RCC 7860 (cell line): ENCODE data around the gene FSTL4.

Source experiments
- DNase-seq: peaks from one replicate; pipeline ENCODE4 v3.0.0-alpha.2; 2015; ENCODE audit warnings: low spot score
- FAIRE-seq: peaks from 2 replicates; lab custom pipeline; 2012; peaks lifted over from hg19 to GRCh38; lab: Jason Lieb, UNC

FSTL4 gene

DNA sequence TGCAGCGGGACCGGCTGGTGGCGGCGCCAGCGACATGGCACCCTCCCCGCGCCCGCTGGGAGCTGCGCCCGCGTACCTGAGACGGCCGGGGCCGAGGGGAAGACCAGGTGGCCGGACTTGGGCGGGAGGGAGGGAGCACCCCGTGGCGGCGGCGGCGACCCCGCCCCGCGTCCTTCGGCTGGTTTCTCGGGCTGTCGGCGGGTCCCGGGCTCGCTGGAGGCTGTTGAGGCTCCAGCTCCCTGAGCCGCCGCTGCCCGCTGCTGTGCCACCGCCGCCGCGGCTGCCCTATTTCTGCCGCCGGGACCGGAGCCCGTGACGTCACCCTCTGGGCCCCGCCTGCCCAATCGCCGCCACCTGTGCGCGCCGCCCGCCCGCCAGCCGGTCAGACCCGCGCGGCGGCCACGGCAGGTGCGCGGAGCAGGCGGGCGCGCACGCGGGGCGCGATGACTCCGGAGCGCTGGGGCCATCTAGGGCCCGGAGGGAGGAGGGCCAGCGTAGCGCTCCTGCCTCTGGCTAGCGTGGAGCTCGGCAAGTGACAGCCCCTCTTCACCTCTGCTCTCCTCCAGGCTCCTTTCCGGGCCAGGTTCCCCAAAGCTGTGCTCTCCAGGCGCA is at the start of gene FSTL4:
TSS of gene FSTL4 (minus strand) at position 293 of the 612 bp plus-strand sequence.
- FAIRE-seq (no peak), DNase-seq (no peak)

DNA sequence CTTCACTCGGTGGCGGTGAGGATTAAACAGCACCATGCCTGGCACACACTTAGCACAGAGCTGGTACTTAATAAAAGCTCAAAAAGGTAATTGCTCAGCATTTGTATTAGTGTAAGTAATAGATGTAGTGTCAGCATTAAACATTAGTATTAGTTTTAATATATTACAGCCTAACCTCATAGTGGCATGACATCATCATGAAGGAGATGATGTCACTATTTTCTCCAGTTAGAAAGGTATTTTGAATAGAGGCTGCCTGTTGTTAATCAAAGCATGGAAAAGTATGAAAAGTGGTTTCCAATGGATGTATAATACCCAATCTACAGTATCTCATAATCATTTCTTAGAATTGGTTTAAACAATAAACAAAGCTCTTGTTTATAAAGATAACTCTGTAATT is 49.0 kb upstream of the FSTL4 start:
- no peak for DNase-seq
- FAIRE-seq: no peak

DNA sequence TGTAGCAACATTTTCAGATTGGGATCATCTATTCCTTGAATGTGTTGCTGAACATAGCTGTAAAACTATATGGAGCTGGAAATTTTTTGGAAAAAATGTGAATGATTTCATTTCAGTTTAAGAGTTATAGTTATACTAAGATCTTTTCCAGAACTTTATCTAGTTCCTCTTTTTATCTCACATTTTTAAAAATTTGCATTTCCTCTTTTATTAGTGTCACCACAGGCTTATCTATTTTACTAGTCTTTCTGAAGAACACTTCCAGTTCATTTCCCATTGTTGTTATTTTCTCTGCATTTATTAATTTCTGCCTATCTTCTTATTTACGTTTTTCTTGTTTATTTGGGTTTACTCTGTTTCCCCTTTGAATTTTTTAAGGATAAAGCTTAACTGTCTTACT is 46.0 kb upstream of the FSTL4 start:
- no peak for DNase-seq
- no peak for FAIRE-seq

DNA sequence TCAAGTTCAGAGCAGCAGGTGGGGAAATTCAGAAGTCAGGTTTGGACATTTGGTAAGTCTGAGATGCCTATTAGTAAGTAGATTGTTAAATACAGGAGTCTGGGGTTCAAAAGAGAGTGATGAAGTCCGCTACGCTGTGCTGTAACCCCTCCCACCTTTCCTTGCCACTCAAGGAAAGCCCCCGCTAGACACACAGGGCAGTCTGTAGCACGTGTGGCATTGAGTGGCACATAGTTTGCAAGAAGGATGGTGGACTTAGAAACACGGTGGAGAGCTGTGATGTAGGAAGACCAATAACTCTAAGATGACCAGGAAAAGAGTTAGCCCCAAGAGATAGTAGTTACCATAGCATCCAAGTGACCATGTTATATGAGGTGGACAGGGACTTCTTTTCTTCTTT is 44.7 kb upstream of the FSTL4 start:
- no peak for DNase-seq
- no peak for FAIRE-seq

DNA sequence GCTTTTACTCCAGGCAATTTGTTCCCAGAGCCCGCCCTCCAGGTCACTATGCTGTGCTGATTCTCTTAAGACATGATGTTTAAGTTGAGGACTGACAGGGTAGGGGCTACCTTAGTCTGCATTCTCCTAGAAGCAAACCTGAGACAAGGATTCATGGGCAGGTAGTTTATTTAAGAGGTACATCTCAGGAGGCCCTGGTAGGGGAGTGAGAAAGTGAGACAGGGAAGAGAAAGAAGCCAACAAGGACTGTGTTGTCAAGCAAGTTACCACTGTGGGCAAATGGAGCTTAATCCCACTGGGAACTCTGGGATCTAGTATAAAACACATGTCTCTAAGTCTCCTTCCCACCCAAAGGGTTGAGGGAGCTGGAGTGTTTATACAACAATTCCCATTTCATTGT is 43.6 kb upstream of the FSTL4 start:
- FAIRE-seq (no peak), DNase-seq (no peak)

DNA sequence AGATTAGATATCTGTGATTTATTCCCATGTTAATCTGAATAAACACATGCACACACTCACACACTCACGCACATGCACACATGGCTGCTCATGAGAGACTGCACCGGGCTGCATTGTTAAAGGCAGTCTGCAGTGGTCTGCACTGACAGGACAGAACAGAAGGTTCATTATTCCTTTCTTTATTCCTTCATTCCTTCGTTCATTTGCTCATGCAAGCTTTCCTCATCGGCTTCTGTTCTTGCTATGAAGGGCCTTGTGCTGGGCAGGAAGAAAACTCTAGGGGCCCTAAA is 41.4 kb upstream of the FSTL4 start:
- DNase-seq: no peak
- FAIRE-seq: no peak

DNA sequence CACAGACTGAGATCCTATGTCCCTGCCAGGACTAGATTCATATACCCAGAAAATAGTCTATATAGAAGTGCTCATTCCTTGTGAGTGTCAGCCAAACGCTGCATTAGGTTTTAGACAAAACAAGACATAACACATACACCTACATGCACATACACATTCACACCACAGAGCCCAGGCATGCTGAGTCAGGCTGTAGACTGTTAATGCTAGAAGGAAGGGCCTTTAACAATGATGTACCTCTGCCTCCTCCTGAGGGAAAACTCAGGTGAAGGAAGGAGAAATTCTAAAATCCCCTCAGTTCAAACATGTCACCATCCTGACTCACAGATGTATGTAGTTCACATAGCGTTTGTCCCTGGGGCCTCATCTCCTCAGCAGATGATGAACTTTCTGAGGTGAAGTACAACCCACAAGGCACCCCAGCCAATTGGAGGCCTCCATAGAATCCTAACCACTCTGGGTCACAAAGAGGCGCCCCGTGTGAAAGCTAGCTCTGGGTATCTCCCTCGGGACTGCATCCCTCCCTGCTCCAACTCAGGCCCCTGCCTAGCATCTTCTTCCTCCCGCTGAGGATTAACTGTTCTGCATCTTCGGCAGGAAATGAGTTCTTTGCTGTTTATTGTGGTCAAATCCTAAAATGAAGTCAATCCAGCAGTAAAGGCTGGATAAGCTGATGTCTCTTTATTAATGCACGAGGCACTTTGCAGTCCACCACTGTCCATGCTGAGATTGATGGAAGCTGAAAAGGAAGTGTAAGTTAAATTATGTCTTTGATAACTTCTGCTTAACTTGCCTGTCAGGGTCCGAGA is 40.8 kb upstream of the FSTL4 start:
- DNase-seq (no peak), FAIRE-seq (no peak)

DNA sequence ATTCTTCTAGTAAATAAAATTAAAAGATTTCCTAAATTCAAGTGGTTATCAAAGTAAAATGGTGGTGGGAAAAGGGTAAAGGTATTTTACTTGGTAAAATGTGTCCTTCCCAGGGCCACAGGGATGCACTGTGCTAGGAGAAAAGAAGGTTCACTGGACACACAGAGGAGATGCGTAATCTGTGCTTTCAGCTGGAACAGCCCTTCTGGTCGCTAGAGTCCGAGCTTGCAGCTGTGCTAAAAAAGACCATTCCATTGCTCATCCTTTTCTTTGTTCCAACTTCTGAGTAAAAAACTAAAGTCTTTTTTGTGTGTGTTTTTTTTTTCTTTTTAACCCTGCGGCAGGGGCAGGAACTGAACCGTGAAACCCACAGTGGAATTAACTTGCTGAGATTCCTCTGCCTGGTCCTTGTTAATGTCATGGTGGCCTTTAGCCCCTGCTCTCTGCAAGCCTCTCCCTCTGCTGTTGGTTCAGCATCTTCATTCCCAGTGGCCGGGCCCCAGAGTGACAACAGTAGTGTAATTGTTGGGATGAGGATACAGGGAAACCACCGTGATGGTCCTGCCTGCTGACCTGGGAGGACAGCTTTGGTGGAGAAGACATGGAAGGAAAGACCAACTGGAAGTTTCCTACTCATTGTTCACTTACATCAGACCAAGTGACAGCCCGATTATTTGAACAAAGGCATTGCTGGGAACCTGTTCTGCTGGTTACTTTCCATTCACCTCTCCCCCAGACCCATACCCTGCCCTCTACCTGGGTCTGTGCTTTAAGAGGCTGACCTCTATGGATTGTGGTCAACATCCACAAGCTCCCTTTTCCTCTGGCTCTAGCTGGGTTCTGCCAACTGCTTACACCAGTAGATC is 31.9 kb upstream of the FSTL4 start:
- FAIRE-seq: no peak
- no peak for DNase-seq

DNA sequence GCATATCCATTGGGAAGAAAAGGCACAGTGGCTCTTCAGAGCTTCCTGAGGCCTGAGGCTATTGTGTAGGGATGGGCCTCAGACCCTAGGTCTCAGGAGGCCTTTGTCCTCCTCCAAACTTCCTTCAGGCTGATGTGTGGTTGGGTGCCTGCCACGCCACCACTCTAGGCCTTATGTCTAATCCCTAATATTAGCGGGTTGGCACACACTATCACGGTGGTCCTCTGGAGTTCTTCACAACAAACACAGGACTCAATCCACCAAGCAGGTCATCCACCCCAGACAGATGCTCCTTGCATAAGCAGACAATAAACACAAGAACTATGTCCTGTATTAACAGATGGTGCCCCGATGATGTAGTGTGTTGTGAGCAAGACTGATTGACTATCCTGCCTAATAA is 31.0 kb upstream of the FSTL4 start:
- FAIRE-seq: no peak
- no peak for DNase-seq

DNA sequence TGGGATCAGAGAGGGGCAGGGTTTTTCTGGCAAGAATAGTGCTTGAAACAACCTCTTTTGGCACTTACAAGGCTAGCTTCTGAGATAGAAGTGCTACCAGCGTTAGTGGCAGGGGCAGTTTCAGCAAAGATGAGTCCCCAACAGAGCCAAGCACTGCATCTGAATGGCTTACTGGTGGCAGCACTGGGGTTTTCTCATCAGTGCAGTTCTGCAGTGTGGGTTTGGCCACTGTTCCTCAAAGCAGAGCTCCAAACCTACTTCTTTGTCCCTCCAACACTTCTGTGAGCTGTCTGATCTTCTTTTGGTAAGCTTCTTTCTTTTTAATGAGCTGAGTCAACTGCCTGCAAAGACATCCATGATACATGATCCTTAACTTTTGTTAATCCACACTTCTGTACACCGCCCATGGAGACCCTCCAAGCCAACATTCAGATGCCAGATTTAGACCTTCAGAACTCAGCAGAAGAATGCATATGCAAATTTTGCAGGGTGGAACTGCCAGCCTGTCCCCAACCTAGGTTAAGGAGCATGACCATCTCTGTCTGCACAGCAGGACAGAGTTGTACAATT is 29.9 kb upstream of the FSTL4 start:
- FAIRE-seq: no peak
- DNase-seq: no peak

DNA sequence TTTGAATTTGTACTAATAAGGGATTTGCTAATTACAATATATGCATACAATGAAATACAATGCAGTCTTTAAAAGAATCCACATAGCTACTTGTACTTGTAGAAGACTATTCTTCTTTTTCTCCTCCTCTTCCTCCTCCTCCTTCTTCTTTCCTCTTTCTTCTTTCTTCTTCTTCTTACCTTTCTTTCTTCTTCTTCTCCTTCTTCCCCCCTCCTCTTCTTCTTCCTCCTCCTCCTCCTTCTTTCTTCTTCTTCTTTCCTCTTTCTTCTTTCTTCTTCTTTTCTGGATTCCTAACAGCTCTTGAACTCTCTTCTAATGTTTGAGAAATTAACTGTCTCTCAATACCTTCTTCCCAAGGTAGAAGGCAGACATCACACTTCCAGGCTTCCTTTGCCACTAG is 29.3 kb upstream of the FSTL4 start:
- FAIRE-seq (no peak), DNase-seq (no peak)

DNA sequence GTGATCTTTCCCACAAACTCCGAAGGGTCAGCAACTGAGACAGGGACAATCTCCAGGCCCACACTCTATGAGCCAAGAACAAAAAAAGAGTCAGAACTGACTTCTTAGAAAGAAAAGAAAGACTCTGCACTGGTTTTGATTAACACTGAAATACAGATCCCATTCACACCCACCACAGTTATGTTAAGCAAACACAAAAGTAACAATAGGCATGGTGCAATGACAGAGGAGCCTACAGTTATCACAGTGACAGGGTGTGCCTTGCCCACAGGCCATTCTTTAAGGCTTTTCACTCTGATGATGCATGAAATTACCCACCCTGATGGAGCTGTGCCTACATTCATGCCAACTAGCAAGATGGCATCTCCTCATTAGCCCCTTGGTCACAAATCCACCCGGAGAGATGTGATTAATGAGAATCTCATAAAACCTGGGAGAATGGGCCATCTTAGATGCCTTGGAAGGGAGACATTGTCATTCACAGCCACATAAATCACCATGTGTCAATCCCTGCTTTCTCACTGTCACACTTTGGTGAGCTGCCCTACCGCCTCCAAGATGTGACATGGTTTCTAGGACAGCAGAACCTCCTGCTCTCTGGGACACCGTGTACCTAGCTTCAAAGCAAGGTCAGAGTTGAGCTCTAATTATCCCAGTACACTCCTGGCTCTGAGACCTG is 27.6 kb upstream of the FSTL4 start:
- no peak for FAIRE-seq

DNA sequence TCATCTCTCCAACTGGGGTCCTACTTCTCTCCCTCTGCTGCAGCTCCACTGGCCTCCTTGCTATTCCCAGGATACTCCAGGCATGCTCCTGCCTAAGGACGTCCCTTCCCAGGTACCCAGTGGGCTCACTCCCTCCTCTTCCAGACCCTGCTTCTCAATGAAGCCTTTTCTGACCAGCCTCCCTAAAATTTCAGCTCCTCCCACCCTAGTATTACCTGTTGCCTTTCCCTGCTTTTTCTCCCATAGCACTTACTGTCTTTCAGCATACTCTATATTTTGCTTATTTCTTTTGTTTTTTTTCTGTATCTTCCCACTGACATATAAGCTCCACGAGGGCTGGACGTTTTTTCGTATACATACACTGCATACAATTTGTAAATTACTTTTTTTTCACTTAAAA is 26.1 kb upstream of the FSTL4 start:
- FAIRE-seq (no peak), DNase-seq (no peak)

More for the DNA sequence above, 27.6 kb upstream of the FSTL4 start:
- DNase-seq: no peak

DNA sequence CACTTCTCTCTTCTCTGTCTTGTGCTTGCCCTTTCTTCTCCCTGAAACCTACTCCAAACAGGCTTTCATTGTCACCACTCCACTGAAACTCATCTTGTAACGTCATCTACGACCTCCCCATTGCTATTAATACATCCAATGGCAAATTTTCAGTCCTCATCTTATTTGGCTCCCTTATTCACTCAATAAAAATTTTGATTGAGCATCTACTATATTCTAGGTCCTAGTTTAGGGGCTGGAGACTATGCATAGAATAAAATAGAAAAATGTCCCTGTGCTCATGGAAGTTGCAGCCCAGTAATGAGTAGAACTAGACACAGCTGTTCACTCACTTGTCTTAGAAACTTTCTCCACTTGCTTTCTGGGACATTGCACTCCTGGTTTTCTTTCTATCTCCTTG is 24.9 kb upstream of the FSTL4 start:
- FAIRE-seq (no peak), DNase-seq (no peak)

DNA sequence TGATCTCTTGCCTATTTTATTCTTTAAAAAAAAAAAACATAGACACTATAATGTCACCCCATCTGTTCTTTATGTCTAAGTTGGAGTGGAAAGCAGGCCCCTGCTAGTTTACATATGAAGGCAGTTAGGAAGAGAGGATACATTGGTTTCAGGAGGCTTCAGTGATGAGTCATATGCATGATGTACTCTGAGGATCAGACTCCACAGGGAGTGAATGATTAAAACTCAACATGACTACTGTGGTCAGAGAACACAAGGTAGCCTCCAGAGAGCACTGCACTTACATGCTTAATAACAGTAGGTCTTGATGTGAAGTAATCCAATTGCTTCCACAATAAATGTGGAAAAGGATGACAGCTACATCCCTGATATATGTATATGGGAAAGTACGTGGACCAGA is 22.7 kb upstream of the FSTL4 start:
- DNase-seq: peak; percentile 60
- peak; percentile 55 for FAIRE-seq

DNA sequence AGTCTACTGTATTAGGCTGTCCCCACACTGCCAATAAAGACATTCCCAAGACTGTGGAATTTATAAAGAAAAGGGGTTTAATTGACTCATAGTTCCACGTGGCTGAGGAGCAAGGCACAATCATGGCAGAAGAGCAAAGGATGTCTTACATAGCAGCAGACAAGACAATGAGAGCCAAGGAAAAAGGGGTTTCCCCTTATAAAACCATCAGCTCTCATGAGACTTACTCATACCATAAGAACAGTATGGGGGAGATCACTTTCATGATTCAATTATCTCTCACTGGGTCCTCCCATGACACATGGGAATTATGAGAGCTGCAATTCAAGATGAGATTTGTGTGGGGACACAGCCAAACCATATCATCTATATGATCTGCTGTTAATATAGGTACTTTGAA is 14.8 kb upstream of the FSTL4 start:
- FAIRE-seq: no peak
- no peak for DNase-seq

DNA sequence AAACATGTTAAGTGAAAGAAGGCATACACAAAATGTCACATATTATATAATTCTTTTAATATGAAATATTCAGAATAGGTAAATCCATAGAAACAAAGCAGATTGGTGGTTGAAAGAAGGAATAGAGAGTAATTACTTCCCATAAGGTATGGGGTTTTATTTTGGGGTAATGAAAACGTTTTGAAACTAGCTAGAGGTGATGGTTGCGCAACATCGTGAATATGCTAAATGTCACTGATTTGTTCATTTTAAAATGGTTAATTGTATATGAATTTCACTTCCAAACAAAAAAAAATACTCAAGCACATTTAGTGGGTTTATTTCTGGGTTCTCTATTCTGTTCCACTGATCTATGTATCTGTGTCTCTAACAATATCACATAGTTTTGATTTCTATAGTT is 12.0 kb upstream of the FSTL4 start:
- FAIRE-seq (no peak), DNase-seq (no peak)

DNA sequence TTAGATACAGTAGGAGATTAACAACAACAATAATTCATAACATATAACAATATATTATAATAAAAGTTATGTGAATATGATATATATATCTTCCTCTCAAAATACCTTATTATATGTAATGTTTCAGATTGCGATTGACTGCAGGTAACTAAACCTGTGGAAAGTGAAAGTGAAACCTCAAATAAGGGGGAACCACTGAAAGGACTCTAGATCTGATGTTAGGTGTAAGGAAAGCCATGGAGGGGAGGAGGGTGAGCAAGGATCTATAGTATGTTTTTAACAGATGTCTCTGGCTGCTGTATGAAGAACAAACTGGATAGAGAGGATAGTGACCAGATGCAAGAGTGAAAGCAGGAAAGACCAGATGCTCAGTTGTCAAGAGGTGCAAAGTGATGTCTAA is 5.8 kb upstream of the FSTL4 start:
- DNase-seq: no peak
- FAIRE-seq: no peak

DNA sequence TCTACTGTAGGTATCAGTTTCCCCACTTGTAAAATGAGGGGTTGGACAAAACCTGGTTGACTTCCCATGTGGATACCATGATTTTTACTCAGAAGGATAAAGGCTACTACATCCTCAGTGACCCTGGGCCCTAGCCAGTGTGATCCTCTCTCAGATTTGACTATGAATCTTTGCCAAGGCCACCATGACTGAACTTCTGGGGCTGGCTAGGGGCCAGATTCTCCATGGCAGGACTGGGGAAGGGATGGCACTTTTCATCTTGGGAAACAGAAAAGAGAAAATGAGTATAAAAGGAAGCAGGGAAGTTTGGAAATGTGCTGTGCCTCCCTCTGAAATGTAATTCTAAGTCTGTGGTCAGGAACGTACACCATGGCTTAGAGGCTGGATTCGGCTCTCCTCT is 1.4 kb upstream of the FSTL4 start:
- DNase-seq (no peak), FAIRE-seq (no peak)

DNA sequence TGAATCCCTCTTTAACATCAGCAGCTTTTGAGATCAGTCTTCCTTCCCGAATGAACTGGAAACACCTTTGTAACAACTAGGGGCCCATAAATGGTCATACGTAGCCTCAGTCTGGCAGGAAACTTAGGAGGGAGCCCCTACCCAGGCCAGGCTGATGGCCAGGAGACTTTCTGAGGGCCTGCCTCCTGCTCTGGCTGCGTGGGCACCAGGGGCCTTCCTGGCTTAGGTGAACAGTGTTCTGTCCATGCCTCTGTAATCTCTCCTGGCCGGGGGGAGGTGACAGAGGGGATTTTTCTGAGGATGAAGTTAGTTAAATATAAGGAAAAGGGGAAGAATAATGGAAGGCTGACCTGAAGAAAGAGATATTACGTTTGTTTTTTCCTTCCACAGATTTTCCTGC is 843 bp upstream of the FSTL4 start:
- DNase-seq (no peak), FAIRE-seq (no peak)
